Glutamatergic neuron (in vitro differentiated cells): ENCODE data around the gene PFAS. TPM values are rescaled to one million over a fixed set of nuclear protein-coding genes. Genes with fewer than 3 reads are reported as not detected.
A peak's percentile ranks its signal among the peaks of the same experiment; 100 is the strongest.

ENCODE experiments used
- DNase-seq: peaks from one replicate; pipeline ENCODE4 v3.0.0; 2022
- H3K27ac Mint-ChIP-seq: one replicate; pipeline ENCODE4 v1.8.0; 2020; ENCODE audit warnings: mild to moderate bottlenecking, mixed read lengths, inconsistent platforms; ENCODE audit not compliant: unreplicated experiment
- H3K27me3 Mint-ChIP-seq: one replicate; pipeline ENCODE4 v1.8.0; 2020; ENCODE audit warnings: mild to moderate bottlenecking, moderate library complexity, mixed read lengths, inconsistent platforms; ENCODE audit not compliant: unreplicated experiment
- H3K36me3 Mint-ChIP-seq: one replicate; pipeline ENCODE4 v1.8.0; 2020; ENCODE audit warnings: mild to moderate bottlenecking, mixed read lengths, inconsistent platforms; ENCODE audit not compliant: unreplicated experiment
- H3K4me1 Mint-ChIP-seq: one replicate; pipeline ENCODE4 v1.8.0; 2020; ENCODE audit warnings: mild to moderate bottlenecking, low read depth, mixed read lengths, inconsistent platforms; ENCODE audit not compliant: unreplicated experiment
- H3K4me3 Mint-ChIP-seq: one replicate; pipeline ENCODE4 v1.8.0; 2020; ENCODE audit warnings: mild to moderate bottlenecking, mixed read lengths, inconsistent platforms; ENCODE audit not compliant: unreplicated experiment
- H3K9me3 Mint-ChIP-seq: one replicate; pipeline ENCODE4 v1.8.0; 2020; ENCODE audit warnings: mild to moderate bottlenecking, moderate library complexity, mixed read lengths, inconsistent platforms; ENCODE audit not compliant: unreplicated experiment
- CTCF ChIP-seq: fragments of 200-600 bp; sonication (generic); IDR thresholded peaks from one replicate; pipeline ENCODE4 v1.5.0; 2021; ENCODE audit not compliant: partially characterized antibody, unreplicated experiment
- total RNA-seq: library from RNA; stranded (reverse); fragmentation: NEBNext Ultra II Directional; extraction: Animal tissue kit (Norgen Biotek cat#: 25700); gene quantifications from one replicate; pipeline ENCODE4 v1.2.1, GENCODE V29; 2021; ENCODE audit not compliant: unreplicated experiment

Gene PFAS
- total RNA-seq, 1 donor from 2014 or later = 74.6 TPM

DNA sequence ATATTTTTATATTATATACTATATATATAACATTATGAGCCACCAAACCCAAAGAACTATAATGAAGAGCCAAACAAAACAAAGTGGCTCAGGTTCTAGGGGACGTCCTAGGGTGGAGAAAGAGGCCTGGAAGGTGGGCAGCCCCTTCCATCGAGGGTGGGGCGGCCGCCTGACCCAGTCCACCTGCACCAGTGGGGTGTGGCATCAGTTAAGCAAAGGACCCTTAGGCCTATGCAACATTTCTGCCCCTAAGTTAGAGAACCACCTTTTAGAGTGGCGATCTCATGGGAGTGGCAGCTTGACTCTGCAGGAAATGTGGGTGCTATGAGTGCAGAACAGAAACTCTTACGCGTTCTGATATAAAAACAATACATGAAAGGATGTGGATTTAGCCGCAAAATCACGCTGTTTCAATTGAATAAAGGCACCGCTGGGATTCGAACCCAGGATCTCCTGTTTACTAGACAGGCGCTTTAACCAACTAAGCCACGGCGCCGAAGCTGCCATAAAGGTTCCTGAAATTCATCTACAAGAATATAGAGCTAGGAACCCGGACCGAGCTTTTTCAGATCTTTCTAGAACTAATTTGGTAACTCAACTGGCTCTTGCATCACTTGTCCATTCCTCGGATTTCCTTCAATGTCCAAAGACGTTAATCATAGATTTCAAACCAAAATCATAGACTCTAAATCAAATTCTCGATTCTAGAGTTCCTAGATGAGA, 23.1 kb upstream of the PFAS start:
- H3K4me3 Mint-ChIP-seq = peak overlapping the region; percentile 80
- H3K27me3 Mint-ChIP-seq = peaks cover 43% of the 10 kb centered on the region
- H3K4me1 Mint-ChIP-seq = peaks cover 9% of the 10 kb centered on the region
- peak; percentile 65 for DNase-seq
- no peak for TF ChIP-seq CTCF
- peaks cover 32% of the 10 kb centered on the region for H3K36me3 Mint-ChIP-seq
- H3K9me3 Mint-ChIP-seq = peaks cover 57% of the 10 kb centered on the region
- H3K27ac Mint-ChIP-seq = peak overlapping the region; percentile 89

DNA sequence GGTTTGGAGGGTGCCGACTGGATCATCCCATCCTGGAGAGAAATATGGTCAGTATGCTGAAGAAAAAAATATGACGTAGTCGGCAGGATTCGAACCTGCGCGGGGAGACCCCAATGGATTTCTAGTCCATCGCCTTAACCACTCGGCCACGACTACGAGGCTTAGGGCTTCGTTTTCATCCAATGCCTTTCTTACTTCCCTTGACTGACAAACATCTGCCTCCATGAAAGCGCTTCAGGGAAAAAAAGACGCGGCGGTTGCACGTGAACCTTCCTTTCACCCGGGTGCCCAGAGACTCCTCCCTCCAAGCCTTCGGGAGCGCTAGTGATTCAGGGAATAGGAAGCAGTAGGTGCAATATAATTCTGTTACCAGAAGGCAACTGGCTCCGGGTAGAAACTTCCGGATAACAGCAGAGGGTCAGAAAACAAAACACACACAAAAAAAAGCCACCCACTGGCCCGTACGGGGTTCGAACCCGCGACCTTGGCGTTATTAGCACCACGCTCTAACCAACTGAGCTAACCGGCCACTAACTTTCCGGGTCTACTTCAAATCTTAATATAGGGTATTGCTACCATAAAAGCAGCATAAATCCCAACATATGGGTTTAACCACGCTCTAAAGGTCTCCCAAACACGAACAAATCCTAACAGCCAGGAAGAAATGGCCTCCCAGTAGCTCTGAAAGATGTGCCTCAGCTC, 22.4 kb upstream of the PFAS start:
- Mint-ChIP-seq H3K9me3 (peaks cover 50% of the 10 kb centered on the region), H3K4me1 (peaks cover 9% of the 10 kb centered on the region), H3K27ac (peak overlapping the region; percentile 89), H3K27me3 (peaks cover 36% of the 10 kb centered on the region), H3K4me3 (peak overlapping the region; percentile 80), H3K36me3 (peaks cover 27% of the 10 kb centered on the region)
- DNase-seq = peak; percentile 69
- TF ChIP-seq CTCF = no peak

DNA sequence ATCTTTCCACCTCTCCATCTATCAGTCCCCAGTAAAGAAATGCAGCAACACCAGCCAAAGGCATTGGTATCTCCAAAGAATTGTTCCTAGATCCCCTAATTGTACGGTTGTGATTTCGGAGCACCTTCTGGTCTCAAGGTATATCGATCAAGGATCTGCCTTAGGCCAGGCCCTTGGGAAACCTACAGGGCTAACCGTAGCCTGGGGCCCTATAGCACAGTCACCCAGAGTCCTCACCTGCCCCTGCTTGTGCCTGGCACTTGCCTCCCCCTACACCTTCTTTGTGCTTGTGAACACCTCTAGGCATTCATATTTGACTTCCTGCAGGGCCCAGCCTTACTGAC, 21.9 kb upstream of the PFAS start:
- H3K4me1 Mint-ChIP-seq = peaks cover 8% of the 10 kb centered on the region
- no peak for TF ChIP-seq CTCF
- peak overlapping the region; percentile 80 for H3K4me3 Mint-ChIP-seq
- peak overlapping the region; percentile 89 for H3K27ac Mint-ChIP-seq
- H3K36me3 Mint-ChIP-seq = peaks cover 25% of the 10 kb centered on the region
- no peak for DNase-seq
- peaks cover 31% of the 10 kb centered on the region for H3K27me3 Mint-ChIP-seq
- H3K9me3 Mint-ChIP-seq = peaks cover 46% of the 10 kb centered on the region

GRCh38 chr17:8231701-8232100, 17.4 kb upstream of the PFAS start:
- H3K4me1 Mint-ChIP-seq = no peaks in the 10 kb centered on the region
- TF ChIP-seq CTCF = no peak
- peaks cover 27% of the 10 kb centered on the region for H3K36me3 Mint-ChIP-seq
- peaks cover 8% of the 10 kb centered on the region for H3K27me3 Mint-ChIP-seq
- no peak for DNase-seq
- peaks cover 15% of the 10 kb centered on the region for H3K9me3 Mint-ChIP-seq
- no peak overlapping the region for H3K4me3 Mint-ChIP-seq
- no peak overlapping the region for H3K27ac Mint-ChIP-seq
